ENCODE data around the gene KCNB1.

DNA sequence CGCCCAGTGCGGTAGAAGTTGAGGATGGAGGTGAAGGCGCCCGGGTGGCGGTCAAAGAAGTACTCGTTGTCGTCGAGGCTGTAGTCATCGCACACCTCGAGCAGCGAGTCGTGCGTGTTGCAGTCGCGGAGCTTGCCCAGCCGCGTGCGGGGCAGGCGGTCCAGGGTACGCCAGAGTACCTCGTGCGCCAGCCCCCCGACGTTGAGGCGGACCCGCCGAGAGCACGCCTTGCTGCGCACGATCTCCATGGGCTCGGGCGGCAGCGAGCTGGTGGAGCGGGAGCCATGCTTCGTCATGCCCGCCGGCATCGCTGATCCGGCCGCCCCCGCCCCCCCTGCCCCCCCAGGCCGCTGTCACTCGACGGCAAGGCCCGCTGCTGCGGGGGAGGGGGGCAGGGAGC, 295 bp downstream of the KCNB1 start:
- TF ChIP-seq, protein P1, sequence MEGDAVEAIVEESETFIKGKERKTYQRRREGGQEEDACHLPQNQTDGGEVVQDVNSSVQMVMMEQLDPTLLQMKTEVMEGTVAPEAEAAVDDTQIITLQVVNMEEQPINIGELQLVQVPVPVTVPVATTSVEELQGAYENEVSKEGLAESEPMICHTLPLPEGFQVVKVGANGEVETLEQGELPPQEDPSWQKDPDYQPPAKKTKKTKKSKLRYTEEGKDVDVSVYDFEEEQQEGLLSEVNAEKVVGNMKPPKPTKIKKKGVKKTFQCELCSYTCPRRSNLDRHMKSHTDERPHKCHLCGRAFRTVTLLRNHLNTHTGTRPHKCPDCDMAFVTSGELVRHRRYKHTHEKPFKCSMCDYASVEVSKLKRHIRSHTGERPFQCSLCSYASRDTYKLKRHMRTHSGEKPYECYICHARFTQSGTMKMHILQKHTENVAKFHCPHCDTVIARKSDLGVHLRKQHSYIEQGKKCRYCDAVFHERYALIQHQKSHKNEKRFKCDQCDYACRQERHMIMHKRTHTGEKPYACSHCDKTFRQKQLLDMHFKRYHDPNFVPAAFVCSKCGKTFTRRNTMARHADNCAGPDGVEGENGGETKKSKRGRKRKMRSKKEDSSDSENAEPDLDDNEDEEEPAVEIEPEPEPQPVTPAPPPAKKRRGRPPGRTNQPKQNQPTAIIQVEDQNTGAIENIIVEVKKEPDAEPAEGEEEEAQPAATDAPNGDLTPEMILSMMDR (IDR thresholded peaks at IDR 0.05; ENCODE audit: low read depth, low read length), result no peak
- TF ChIP-seq POLR2A (IDR thresholded peaks at IDR 0.05; ENCODE audit: extremely low read depth, insufficient read length), result no peak
- TF ChIP-seq, protein P2, sequence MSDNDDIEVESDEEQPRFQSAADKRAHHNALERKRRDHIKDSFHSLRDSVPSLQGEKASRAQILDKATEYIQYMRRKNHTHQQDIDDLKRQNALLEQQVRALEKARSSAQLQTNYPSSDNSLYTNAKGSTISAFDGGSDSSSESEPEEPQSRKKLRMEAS (IDR thresholded peaks at IDR 0.05; ENCODE audit: low read depth, low read length), result no peak

Measured in NB4 (cell line).